HepG2 (cell line): ENCODE results near the gene GHRL. TPM values are rescaled to one million over a fixed set of nuclear protein-coding genes. Genes with fewer than 3 reads are reported as not detected.
A peak's percentile ranks its signal among the peaks of the same experiment; 100 is the strongest.

Source experiments
- AGO2 ChIP-seq: fragments of 200-400 bp; formaldehyde crosslinking; optimal IDR thresholded peaks from 2 replicates; pipeline ENCODE3; 2017; ENCODE audit warnings: mild to moderate bottlenecking, low read depth, low read length, moderate library complexity
- BRCA1 ChIP-seq: sonication (generic); formaldehyde crosslinking; IDR thresholded peaks from 2 replicates; pipeline ENCODE4 v1.4.0; 2020; ENCODE audit warnings: missing genetic modification reagents
- CAMTA2 ChIP-seq: sonication (generic); formaldehyde crosslinking; IDR thresholded peaks from 2 replicates; pipeline ENCODE4 v1.4.0; 2020; ENCODE audit warnings: mild to moderate bottlenecking, missing genetic modification reagents, borderline replicate concordance
- CCDC6 ChIP-seq: sonication (generic); formaldehyde crosslinking; IDR thresholded peaks from 2 replicates; pipeline ENCODE4 v1.8.1; 2022; ENCODE audit warnings: mild to moderate bottlenecking, missing genetic modification reagents, moderate library complexity
- CSRNP2 ChIP-seq: sonication (generic); formaldehyde crosslinking; conservative IDR thresholded peaks from 2 replicates; pipeline ENCODE4 v1.8.0; 2022; ENCODE audit warnings: low read depth, missing genetic modification reagents
- MTERF4 ChIP-seq: sonication (generic); formaldehyde crosslinking; IDR thresholded peaks from 2 replicates; pipeline ENCODE4 v1.8.0; 2023; ENCODE audit warnings: mild to moderate bottlenecking, missing genetic modification reagents
- MYNN ChIP-seq: sonication (generic); formaldehyde crosslinking; IDR thresholded peaks from 2 replicates; pipeline ENCODE4 v1.4.0; 2020; ENCODE audit warnings: mild to moderate bottlenecking, low read depth, missing genetic modification reagents
- NCOA5 ChIP-seq: sonication (generic); formaldehyde crosslinking; IDR thresholded peaks from 2 replicates; pipeline ENCODE4 v1.4.0; 2020; ENCODE audit warnings: missing genetic modification reagents
- SMYD3 ChIP-seq: sonication (generic); formaldehyde crosslinking; IDR thresholded peaks from 2 replicates; pipeline ENCODE4 v1.8.1; 2023; ENCODE audit warnings: mild to moderate bottlenecking, missing genetic modification reagents
- TRAFD1 ChIP-seq: sonication (generic); formaldehyde crosslinking; IDR thresholded peaks from 2 replicates; pipeline ENCODE4 v1.5.1; 2020; ENCODE audit warnings: missing genetic modification reagents, mild to moderate bottlenecking, borderline replicate concordance
- ZKSCAN1 ChIP-seq: fragments of 150-350 bp; IDR thresholded peaks from 2 replicates; pipeline ENCODE4 v1.6.1; 2014; ENCODE audit warnings: low read length
- ZNF18 ChIP-seq: sonication (generic); formaldehyde crosslinking; IDR thresholded peaks from 2 replicates; pipeline ENCODE4 v1.8.0; 2022; ENCODE audit warnings: mild to moderate bottlenecking, missing genetic modification reagents; ENCODE audit not compliant: insufficient replicate concordance
- ZNF253 ChIP-seq: sonication (generic); formaldehyde crosslinking; IDR thresholded peaks from 2 replicates; pipeline ENCODE4 v1.8.0; 2022; ENCODE audit warnings: mild to moderate bottlenecking, missing genetic modification reagents, borderline replicate concordance
- ZNF562 ChIP-seq: sonication (generic); formaldehyde crosslinking; IDR thresholded peaks from 2 replicates; pipeline ENCODE4 v1.8.0; 2022; ENCODE audit warnings: missing genetic modification reagents, borderline replicate concordance
- ZNF615 ChIP-seq: sonication (generic); formaldehyde crosslinking; IDR thresholded peaks from 2 replicates; pipeline ENCODE4 v1.5.0; 2020; ENCODE audit warnings: mild to moderate bottlenecking, missing genetic modification reagents, borderline replicate concordance
- ZNF781 ChIP-seq: sonication (generic); formaldehyde crosslinking; IDR thresholded peaks from 2 replicates; pipeline ENCODE4 v1.5.1; 2020; ENCODE audit warnings: borderline replicate concordance, mild to moderate bottlenecking, missing genetic modification reagents; ENCODE audit errors: not compliant biosample characterization
- polyA plus RNA-seq, 8 experiments: library from polyadenylated mRNA; depleted of rRNA in 3 of 8; stranded (reverse) in 7 of 8; unstranded in 1 of 8; fragments of >200 nt; fragmentation: Illumina TruSeq in 4 of 8; extraction: Trizol in 4 of 8; gene quantifications; 2 replicates each; pipeline versions ENCODE4 v1.2.1 to v1.2.3, GENCODE V29; 2011 to 2016; ENCODE audit warnings: low read depth in 4 of 8, missing spikeins in 1 of 8, mixed read lengths in 1 of 8; ENCODE audit not compliant: insufficient read depth in 1 of 8
- total RNA-seq, 5 experiments: library from RNA; depleted of rRNA; stranded (reverse); fragments of >200 nt; fragmentation: Illumina TruSeq; extraction: Trizol; gene quantifications; 2 replicates each; pipeline ENCODE4 v1.2.3, GENCODE V29; 2016; ENCODE audit warnings: low read depth in 1 of 5
- TF ChIP-seq, protein P1 (sequence below): sonication (generic); formaldehyde crosslinking; IDR thresholded peaks from 2 replicates; pipeline ENCODE4 v1.5.1; 2020; ENCODE audit warnings: mild to moderate bottlenecking, moderate library complexity, missing genetic modification reagents
- TF ChIP-seq, protein P2 (sequence below): sonication (generic); formaldehyde crosslinking; IDR thresholded peaks from 2 replicates; pipeline ENCODE4 v1.4.0; 2020; ENCODE audit warnings: missing genetic modification reagents

The GHRL gene
- total and polyA plus RNA-seq, 2 of the 13 experiments (the other 11 are each of a cell fraction or from before 2014, with no cell fraction given), result 0.09 TPM; not detected in 1

DNA sequence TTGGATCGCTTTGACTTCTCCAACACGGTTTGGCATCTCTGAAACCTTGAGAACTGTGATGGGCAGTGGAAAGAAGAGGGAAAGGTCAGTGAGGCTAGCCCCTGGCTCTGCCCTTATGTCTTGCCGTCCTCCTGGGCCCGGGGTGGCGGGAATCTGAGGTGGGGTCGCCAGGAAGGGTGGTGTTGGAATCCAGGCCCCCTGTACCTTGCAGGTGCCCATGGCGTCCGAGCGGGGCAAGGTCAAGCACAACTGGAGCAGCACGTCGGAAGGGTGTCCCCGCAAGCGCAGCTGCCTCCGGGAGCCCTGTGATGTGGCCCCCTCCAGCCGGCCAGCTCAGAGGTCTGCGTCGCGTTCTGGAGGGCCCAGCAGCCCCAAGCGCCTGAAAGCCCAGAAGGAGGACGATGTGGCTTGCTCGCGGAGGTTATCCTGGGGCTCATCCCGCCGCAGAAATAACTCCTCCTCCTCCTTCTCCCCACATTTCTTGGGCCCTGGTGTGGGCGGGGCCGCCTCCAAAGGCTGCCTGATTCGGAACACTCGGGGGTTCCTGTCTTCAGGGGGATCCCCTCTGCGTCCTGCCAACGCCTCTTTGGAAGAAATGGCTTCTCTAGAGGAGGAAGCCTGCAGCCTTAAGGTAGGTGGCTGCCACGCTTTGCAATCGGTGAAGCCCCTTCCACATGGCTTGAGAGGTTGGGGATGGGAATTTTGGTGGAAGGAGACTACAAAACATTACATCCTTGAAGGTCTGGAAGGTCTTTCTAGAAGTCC, 43.6 kb downstream of the GHRL start (continued):
- TF ChIP-seq CAMTA2 (CRISPR knock-in tag) (peak; percentile 80; the same call in 1 of the 2 replicates), SMYD3 (no peak), ZNF18 (peak; percentile 45), CSRNP2 (no peak), ZKSCAN1 (no peak), TRAFD1 (no peak), AGO2 (peak; percentile 61), BRCA1 (CRISPR knock-in tag) (no peak), ZNF781 (peak; percentile 24), ZNF253 (no peak), ZNF615 (CRISPR knock-in tag) (no peak), CCDC6 (CRISPR knock-in tag) (no peak), MTERF4 (0 out of 2 replicates have a peak, but pooled peaks have one; percentile 47), ZNF562 (no peak), MYNN (no peak), NCOA5 (CRISPR knock-in tag) (no peak)
- TF ChIP-seq, protein P1, sequence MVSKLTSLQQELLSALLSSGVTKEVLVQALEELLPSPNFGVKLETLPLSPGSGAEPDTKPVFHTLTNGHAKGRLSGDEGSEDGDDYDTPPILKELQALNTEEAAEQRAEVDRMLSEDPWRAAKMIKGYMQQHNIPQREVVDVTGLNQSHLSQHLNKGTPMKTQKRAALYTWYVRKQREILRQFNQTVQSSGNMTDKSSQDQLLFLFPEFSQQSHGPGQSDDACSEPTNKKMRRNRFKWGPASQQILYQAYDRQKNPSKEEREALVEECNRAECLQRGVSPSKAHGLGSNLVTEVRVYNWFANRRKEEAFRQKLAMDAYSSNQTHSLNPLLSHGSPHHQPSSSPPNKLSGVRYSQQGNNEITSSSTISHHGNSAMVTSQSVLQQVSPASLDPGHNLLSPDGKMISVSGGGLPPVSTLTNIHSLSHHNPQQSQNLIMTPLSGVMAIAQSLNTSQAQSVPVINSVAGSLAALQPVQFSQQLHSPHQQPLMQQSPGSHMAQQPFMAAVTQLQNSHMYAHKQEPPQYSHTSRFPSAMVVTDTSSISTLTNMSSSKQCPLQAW (CRISPR knock-in tag), result 0 out of 2 replicates have a peak, but pooled peaks have one; percentile 10
- TF ChIP-seq, protein P2, sequence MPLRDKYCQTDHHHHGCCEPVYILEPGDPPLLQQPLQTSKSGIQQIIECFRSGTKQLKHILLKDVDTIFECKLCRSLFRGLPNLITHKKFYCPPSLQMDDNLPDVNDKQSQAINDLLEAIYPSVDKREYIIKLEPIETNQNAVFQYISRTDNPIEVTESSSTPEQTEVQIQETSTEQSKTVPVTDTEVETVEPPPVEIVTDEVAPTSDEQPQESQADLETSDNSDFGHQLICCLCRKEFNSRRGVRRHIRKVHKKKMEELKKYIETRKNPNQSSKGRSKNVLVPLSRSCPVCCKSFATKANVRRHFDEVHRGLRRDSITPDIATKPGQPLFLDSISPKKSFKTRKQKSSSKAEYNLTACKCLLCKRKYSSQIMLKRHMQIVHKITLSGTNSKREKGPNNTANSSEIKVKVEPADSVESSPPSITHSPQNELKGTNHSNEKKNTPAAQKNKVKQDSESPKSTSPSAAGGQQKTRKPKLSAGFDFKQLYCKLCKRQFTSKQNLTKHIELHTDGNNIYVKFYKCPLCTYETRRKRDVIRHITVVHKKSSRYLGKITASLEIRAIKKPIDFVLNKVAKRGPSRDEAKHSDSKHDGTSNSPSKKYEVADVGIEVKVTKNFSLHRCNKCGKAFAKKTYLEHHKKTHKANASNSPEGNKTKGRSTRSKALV (CRISPR knock-in tag), result 0 out of 2 replicates have a peak, but pooled peaks have one; percentile 29
